ENCODE results near the gene CEP89. TPM values are rescaled to one million over a fixed set of nuclear protein-coding genes. Genes with fewer than 3 reads are reported as not detected.

The CEP89 gene
- polyA plus RNA-seq, 3 donors: 4.9 to 8.5 (median 7.5) TPM

DNA sequence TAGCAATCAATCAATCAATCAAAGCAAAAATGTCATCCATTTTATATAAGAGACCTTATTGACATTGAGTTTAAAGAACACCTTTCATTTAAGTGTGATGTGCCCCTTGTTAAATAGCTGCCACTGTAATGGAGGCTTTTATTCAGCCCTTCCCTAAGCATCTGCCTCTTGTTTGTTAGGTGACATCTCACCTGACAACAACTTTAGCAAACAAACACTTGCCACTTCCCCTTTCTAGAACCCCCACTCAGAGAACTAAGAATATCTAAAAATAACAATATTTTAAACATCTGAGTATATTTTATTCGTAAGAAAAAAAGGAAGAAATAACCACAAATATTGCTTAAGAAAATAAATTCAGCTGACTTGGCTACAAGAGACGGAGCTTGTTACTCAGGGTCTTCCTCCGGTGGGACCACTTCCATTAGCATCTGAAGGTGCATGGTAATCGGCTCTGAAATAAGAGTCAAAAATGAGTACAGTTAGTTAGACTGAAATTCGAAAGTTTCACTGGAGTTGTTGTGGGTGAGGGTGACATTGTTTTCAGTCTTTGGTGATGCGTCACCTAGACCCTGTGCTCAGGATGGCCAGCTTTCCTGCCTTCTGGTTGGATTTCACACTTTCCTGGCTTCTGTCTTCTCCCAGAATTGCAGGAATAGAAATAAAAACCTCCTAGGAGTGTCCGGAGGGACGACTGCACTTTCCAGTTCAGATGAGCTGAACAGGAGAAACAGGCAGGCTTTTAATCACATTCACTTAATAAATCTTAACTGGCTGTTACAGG is 141.3 kb downstream of the CEP89 start:
- WGBS, 3 donors: 81 to 88% (median 83%) methylated on average over 8 of the region's 8 CpGs

DNA sequence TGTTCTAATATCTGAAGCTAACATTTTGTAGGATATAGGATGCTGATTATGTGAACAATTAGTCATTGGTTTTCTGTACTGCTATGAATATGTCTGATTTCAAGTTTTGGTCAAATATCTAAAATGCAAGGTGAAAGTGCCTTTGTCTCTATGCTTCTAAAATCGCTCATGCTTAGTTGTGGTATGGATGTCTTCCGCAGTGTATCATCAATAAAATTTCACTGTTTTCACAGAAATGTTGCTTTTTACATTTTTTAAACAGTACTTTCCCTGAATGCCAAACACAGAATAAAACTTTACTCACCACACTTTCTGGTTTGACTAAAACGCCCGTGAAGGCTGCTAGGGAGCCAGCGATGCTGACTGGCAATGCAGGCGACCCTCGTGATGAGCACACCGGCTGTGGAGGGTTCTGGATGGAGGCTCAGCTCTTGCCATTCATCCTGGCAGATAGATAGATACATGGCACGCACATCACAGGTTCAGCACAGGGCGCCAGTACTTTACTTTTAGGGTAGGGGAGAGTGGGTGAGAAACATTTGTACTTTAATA is 142.3 kb downstream of the CEP89 start:
- 89 to 92% (median 90%) methylated on average over 10 of the region's 10 CpGs for WGBS, 3 donors
- no peak overlapping the region for H3K27ac ChIP-seq (ENCODE audit: low read depth, low read length)

More for the DNA sequence above, 141.3 kb downstream of the CEP89 start:
- H3K27ac ChIP-seq (ENCODE audit: low read depth, low read length): no peak overlapping the region

DNA sequence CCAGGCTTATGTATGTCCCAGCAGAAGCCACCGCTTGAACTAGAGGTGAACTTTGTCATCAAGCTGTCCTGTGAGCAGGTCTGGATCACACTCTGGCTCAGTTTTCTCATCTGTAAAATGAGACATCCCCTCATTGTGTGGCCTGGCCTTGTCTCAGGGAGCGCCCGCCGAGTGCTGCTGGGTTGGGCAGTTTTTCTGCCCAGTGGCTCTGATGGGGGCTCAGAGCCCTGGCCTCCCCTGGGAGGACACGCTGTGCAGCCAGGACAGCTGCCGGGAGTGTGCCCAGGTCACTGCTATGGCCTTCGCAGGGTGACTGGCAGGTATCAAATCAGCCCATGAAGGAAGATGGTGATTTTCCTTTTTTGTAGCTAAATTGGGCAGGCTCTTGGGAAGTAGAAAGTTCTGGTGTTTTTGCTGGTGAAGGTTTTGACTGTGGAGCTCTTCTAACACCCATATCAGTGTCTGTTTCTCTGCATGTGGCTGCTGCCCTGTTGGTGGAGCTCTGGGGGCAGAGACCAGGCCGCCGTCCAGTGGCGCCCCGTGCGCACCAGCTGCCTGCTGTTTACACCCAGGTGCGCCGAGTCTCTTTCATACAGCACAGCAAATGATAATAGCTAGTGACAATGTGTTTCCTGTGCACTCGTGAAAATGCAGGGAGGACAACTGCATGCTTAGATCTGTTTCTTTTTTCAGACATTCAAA is 143.0 kb downstream of the CEP89 start:
- H3K27ac ChIP-seq (ENCODE audit: low read depth, low read length): no peak overlapping the region
- WGBS, 3 donors: 84 to 94% (median 88%) methylated on average over 15 of the region's 15 CpGs

DNA sequence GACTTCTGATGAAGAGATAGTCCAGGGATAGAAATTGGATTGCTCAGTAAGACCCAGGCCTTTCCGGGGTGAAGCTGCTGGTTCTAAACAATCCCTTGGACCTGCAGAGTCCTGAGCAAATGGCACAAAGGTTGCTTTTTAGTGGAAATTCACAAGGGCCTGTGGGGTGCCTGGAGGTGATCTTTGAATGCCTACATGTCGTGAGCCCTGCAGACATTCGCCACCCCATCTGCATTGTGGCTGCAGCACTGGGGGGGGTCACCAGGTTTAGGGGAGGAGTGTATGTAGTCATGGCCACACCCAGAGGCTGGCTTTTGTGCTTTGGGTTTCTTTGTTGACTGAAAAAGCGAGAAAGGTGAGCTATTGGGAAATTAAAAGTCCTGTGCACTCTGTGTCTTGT is 143.6 kb downstream of the CEP89 start:
- WGBS, 3 donors: 89 to 93% (median 92%) methylated on average over 4 of the region's 4 CpGs
- no peak overlapping the region for H3K27ac ChIP-seq (ENCODE audit: low read depth, low read length)

Other genes starting within 250 kb of the CEP89 start
- 1 to 10 TPM in 1 of 3 donors, under 1 TPM in 2; 0.15 to 1.2 (median 0.16) TPM for gene SLC7A9, start 102.2 kb downstream of the CEP89 start, polyA plus RNA-seq
- 1 to 10 TPM in 2 of 3 donors, under 1 TPM in 1; 0.79 to 2.6 (median 1.4) TPM for gene FAAP24, start 284 bp upstream of the CEP89 start, polyA plus RNA-seq
- gene RHPN2, start 92.9 kb upstream of the CEP89 start, polyA plus RNA-seq: 1 to 10 TPM; 2.2 to 4.1 (median 2.6) TPM
- 1 to 10 TPM; 2.9 to 4.7 (median 3.7) TPM for gene GPATCH1, start 109.2 kb upstream of the CEP89 start, polyA plus RNA-seq
- not detected for gene WDR88, start 160.2 kb upstream of the CEP89 start, polyA plus RNA-seq
- gene LRP3, start 222.4 kb upstream of the CEP89 start, polyA plus RNA-seq: 10 to 100 TPM; 11.1 to 42.5 (median 32.2) TPM